K562 (cell line): Measurements from ENCODE around the gene LTBP2. TPM values are rescaled to one million over a fixed set of nuclear protein-coding genes. Genes with fewer than 3 reads are reported as not detected.

Experiments used
- ATAC-seq: fragments of 200-7000 bp; cut with Tn5 transposase; 3 replicates; pipeline ENCODE4 v1.9.1; 2020; ENCODE audit warnings: moderate library complexity
- BruUV-seq: library from RNA; stranded (reverse); fragments of 400-500 nt; replicated peaks from 2 replicates; lab custom pipeline; 2021; lab: Mats Ljungman, UMichigan
- CTCF ChIA-PET: fragments of 300-600 bp; formaldehyde crosslinking; extraction: SDS; loops from one replicate; lab custom pipeline; 2021; ENCODE audit warnings: low intra/inter-chr PET ratio; lab: Yijun Ruan, JAX
- POLR2A ChIA-PET: fragments of 300-600, 350-650 bp; sonication (Branson Sonifier 250); formaldehyde crosslinking; extraction: SDS; loops from one replicate; lab custom pipeline; 2021; ENCODE audit warnings: antibody characterized with exemption, inconsistent platforms; lab: Yijun Ruan, JAX
- DNase-seq, 4 experiments: peaks; one replicate each; pipeline versions ENCODE4 v3.0.0 to v3.0.0-alpha.2; 2011 to 2018; ENCODE audit warnings: low spot score in 3 of 4, mixed read lengths in 3 of 4; ENCODE audit errors: extremely low read depth in 1 of 4
- FAIRE-seq: peaks from 2 replicates; lab custom pipeline; 2011; peaks lifted over from hg19 to GRCh38; lab: Jason Lieb, UNC
- H2AFZ ChIP-seq: 2 replicates; pipeline ENCODE4 v1.6.0; 2011; ENCODE audit warnings: low read depth, low read length, control low read depth, inconsistent platforms
- H3K27ac ChIP-seq: fragments of 200-600 bp; 3 replicates; pipeline ENCODE4 v1.8.0; 2011; ENCODE audit warnings: low read depth, mild to moderate bottlenecking, control low read depth, inconsistent platforms, low read length, moderate library complexity, mixed read lengths; ENCODE audit errors: extremely low read depth
- H3K27me3 ChIP-seq, 2 experiments: fragments of 300-600 bp in 1 of 2; 2 replicates in 1 of 2; 3 replicates in 1 of 2; pipeline versions ENCODE4 v1.6.0 to v1.8.0; 2011; ENCODE audit warnings: inconsistent platforms in 2 of 2, low read length in 2 of 2, mild to moderate bottlenecking in 1 of 2, mixed read lengths in 1 of 2, moderate library complexity in 1 of 2; ENCODE audit not compliant: control insufficient read depth in 2 of 2, insufficient read depth in 2 of 2
- H3K36me3 ChIP-seq: fragments of 300-600 bp; 3 replicates; pipeline ENCODE4 v1.8.0; 2011; ENCODE audit warnings: mild to moderate bottlenecking, low read length, inconsistent platforms; ENCODE audit not compliant: control insufficient read depth, insufficient read depth
- H3K4me1 ChIP-seq, 2 experiments: fragments of 200-600 bp in 1 of 2; replicated peaks in 1 of 2; 2 replicates in 1 of 2; 3 replicates in 1 of 2; pipeline versions ENCODE4 v1.5.1 to v1.8.0; 2011; ENCODE audit warnings: inconsistent platforms in 2 of 2, low read length in 2 of 2, mild to moderate bottlenecking in 1 of 2, mixed read lengths in 1 of 2, moderate library complexity in 1 of 2; ENCODE audit not compliant: control insufficient read depth in 2 of 2, insufficient read depth in 2 of 2
- H3K4me2 ChIP-seq: 2 replicates; pipeline ENCODE4 v1.6.1; 2011; ENCODE audit warnings: low read length, control low read depth, inconsistent platforms, mixed read lengths; ENCODE audit not compliant: insufficient read depth
- H3K4me3 ChIP-seq: fragments of 200-600 bp; sonication (generic), shearing (Covaris generic); 2 replicates; pipeline ENCODE4 v1.5.1; 2016; ENCODE audit warnings: control low read depth, inconsistent platforms
- H3K79me2 ChIP-seq: fragments of 200-600 bp; 3 replicates; pipeline ENCODE4 v1.8.0; 2011; ENCODE audit warnings: low read length, inconsistent platforms; ENCODE audit not compliant: control insufficient read depth, insufficient read depth
- H3K9ac ChIP-seq, 2 experiments: 2 replicates each; pipeline versions ENCODE4 v1.6.0 to v1.6.1; 2011; ENCODE audit warnings: low read depth in 2 of 2, low read length in 2 of 2, control low read depth in 1 of 2, inconsistent platforms in 1 of 2, mild to moderate bottlenecking in 1 of 2, mixed read lengths in 1 of 2; ENCODE audit not compliant: insufficient read depth in 1 of 2
- H3K9me1 ChIP-seq: one replicate; pipeline ENCODE4 v1.6.0; 2011; ENCODE audit warnings: inconsistent platforms, mild to moderate bottlenecking, low read length, moderate library complexity; ENCODE audit not compliant: control insufficient read depth, insufficient read depth
- H3K9me3 ChIP-seq: replicated peaks from 2 replicates; pipeline ENCODE4 v1.5.1; 2011; ENCODE audit warnings: low read depth, low read length, inconsistent platforms; ENCODE audit not compliant: control insufficient read depth, insufficient read depth
- H4K20me1 ChIP-seq: replicated peaks from 2 replicates; pipeline ENCODE4 v1.6.1; 2011; ENCODE audit warnings: low read length, inconsistent platforms, mixed read lengths; ENCODE audit not compliant: control insufficient read depth, insufficient read depth
- CREB5 ChIP-seq: fragments of 250-450 bp; sonication (Bioruptor Pico); IDR thresholded peaks from 2 replicates; pipeline ENCODE4 v1.5.0; 2020; ENCODE audit warnings: mild to moderate bottlenecking
- CTCF ChIP-seq, 3 experiments: IDR thresholded peaks in 2 of 3; conservative IDR thresholded peaks in 1 of 3; 2 replicates each; pipeline ENCODE4 v1.5.1; 2011 to 2012; ENCODE audit warnings: low read length in 3 of 3, mild to moderate bottlenecking in 3 of 3, control low read depth in 2 of 3, improper control_type of control experiment in 1 of 3, inconsistent platforms in 1 of 3, low read depth in 1 of 3, mixed read lengths in 1 of 3, moderate library complexity in 1 of 3; ENCODE audit not compliant: insufficient read depth in 2 of 3
- FOXJ2 ChIP-seq: fragments of 200-800 bp; sonication (Bioruptor generic); IDR thresholded peaks from 2 replicates; pipeline ENCODE4 v1.6.1; 2016; ENCODE audit warnings: missing genetic modification characterization, missing compliant biosample characterization
- HNRNPK ChIP-seq: fragments of 200-400 bp; formaldehyde crosslinking; IDR thresholded peaks from one replicate; pipeline ENCODE4 v1.6.1; 2018; ENCODE audit warnings: mild to moderate bottlenecking, low read depth, low read length; ENCODE audit not compliant: poor library complexity, severe bottlenecking
- NFATC3 ChIP-seq: fragments of 450-650 bp; IDR thresholded peaks from 2 replicates; pipeline ENCODE4 v1.6.1; 2017; ENCODE audit warnings: mild to moderate bottlenecking
- NFIC ChIP-seq: fragments of 450-650 bp; IDR thresholded peaks from 2 replicates; pipeline ENCODE4 v1.6.1; 2017; ENCODE audit warnings: mild to moderate bottlenecking, inconsistent platforms
- ZBTB43 ChIP-seq: sonication (generic); formaldehyde crosslinking; IDR thresholded peaks from 2 replicates; pipeline ENCODE4 v1.8.0; 2023; ENCODE audit warnings: mild to moderate bottlenecking, missing genetic modification reagents
- ZFP36 ChIP-seq: fragments of 150-350 bp; IDR thresholded peaks from 2 replicates; pipeline ENCODE4 v1.6.1; 2018; ENCODE audit warnings: low read length, low read depth; ENCODE audit not compliant: partially characterized antibody
- WGBS: fragments of 100-300 bp; shearing (Covaris generic); methylation state at CpG from one replicate; pipeline ENCODE4 v1.1.6; 2016; ENCODE audit warnings: low coverage, mixed read lengths; ENCODE audit not compliant: insufficient coverage; ENCODE audit errors: missing lambda C conversion rate; 5-methylcytosine and 5-hydroxymethylcytosine counted together
- in situ Hi-C: fragments of 300-500 bp; cut with MboI; formaldehyde crosslinking; loops from 4 replicates; pipeline ENCODE4 v1.15.0; 2018; ENCODE audit warnings: inconsistent platforms, mixed read lengths
- intact Hi-C: fragments of 100-400 bp; cut with micrococcal nuclease; formaldehyde crosslinking; loops from 2 replicates; pipeline ENCODE4 v1.14.2; 2022
- polyA plus RNA-seq, 8 experiments: library from polyadenylated mRNA; depleted of rRNA in 4 of 8; stranded (reverse) in 5 of 8; unstranded in 3 of 8; fragments of >200 nt; fragmentation: Nextera tagmentation in 2 of 8; fragmentation: Illumina TruSeq in 1 of 8; extraction: Ambion mirVana in 2 of 8; extraction: Trizol in 1 of 8; gene quantifications; 2 replicates each; pipeline versions ENCODE4 v1.2.1 to v1.2.3, GENCODE V29; 2011 to 2014; ENCODE audit warnings: inconsistent platforms in 1 of 8, missing spikeins in 1 of 8
- total RNA-seq, 7 experiments: library from RNA; depleted of rRNA in 6 of 7; stranded (reverse); fragments of >200 nt in 6 of 7; fragmentation: Illumina TruSeq in 2 of 7; extraction: Trizol in 2 of 7; gene quantifications; 2 replicates each; pipeline versions ENCODE4 v1.2.1 to v1.2.3, GENCODE V29; 2011 to 2021; ENCODE audit warnings: low replicate concordance in 1 of 7

Gene LTBP2
- total and polyA plus RNA-seq, 9 of the 15 experiments (the other 6 are each of a cell fraction or from before 2014, with no cell fraction given) = under 0.01 to 0.18 (median 0.03) TPM; not detected in 3

GRCh38 chr14:74583689-74584434 lies 28.2 kb downstream of the LTBP2 start:
- no peak overlapping the region for H3K27ac ChIP-seq
- H3K9ac ChIP-seq = no peak overlapping the region
- no peak for TF ChIP-seq NFATC3
- H3K79me2 ChIP-seq = no peaks in the 10 kb centered on the region
- no TSS peak for BruUV-seq
- POLR2A ChIA-PET = interaction anchor here (0.6 to 1.0 kb wide), 4 partner anchors 10 to 255 kb away, joined by 3 to 5 read pairs (median 4); no protein-coding TSS in a partner anchor
- H3K4me1 ChIP-seq = no peaks in the 10 kb centered on the region; a peak in 1 of 5 replicates
- CTCF ChIA-PET = no interaction called here
- FAIRE-seq (no peak), ATAC-seq (no peak), DNase-seq (no peak)
- H3K9me3 ChIP-seq = no peaks in the 10 kb centered on the region
- no peaks in the 10 kb centered on the region for H3K9me1 ChIP-seq
- H3K4me3 ChIP-seq = no peak overlapping the region
- H4K20me1 ChIP-seq = no peaks in the 10 kb centered on the region
- WGBS = 0% methylated on average over 6 of the region's 6 CpGs
- intact Hi-C loops = no loop called here
- H3K36me3 ChIP-seq = no peaks in the 10 kb centered on the region
- no peak overlapping the region for H3K4me2 ChIP-seq
- H3K27me3 ChIP-seq = peaks cover 17 to 52% of the 10 kb centered on the region in 2 experiments; a peak in 4 of 5 replicates
- H2AFZ ChIP-seq = no peak overlapping the region
- in situ Hi-C loops = no loop called here

- no peaks in the 10 kb centered on the region for H3K79me2 ChIP-seq
- no peak overlapping the region for H3K27ac ChIP-seq
- H3K4me3 ChIP-seq = no peak overlapping the region
- intact Hi-C loops (no loop called here), in situ Hi-C loops (no loop called here)
- CTCF ChIA-PET = no interaction called here
- no peaks in the 10 kb centered on the region for H3K9me1 ChIP-seq
- peaks cover 17 to 44% of the 10 kb centered on the region in 2 experiments; a peak in 4 of 5 replicates for H3K27me3 ChIP-seq
- H4K20me1 ChIP-seq = no peaks in the 10 kb centered on the region
- no peaks in the 10 kb centered on the region; a peak in 1 of 5 replicates for H3K4me1 ChIP-seq
- BruUV-seq = no TSS peak
- no peak overlapping the region for H3K9ac ChIP-seq
- no peak for ATAC-seq
- H2AFZ ChIP-seq = no peak overlapping the region
- WGBS = 0% methylated on average over 1 of the region's 1 CpG
- DNase-seq = no peak
- no peak for FAIRE-seq
- no peaks in the 10 kb centered on the region for H3K36me3 ChIP-seq
- no peaks in the 10 kb centered on the region for H3K9me3 ChIP-seq
- POLR2A ChIA-PET = interaction anchor here (0.6 to 1.0 kb wide), 3 partner anchors 11 to 254 kb away, joined by 3 to 4 read pairs (median 3); no protein-coding TSS in a partner anchor
- H3K4me2 ChIP-seq = no peak overlapping the region
- TF ChIP-seq FOXJ2 (tag) (no peak), CREB5 (CRISPR knock-in tag) (no peak), ZFP36 (no peak), ZBTB43 (CRISPR knock-in tag) (no peak), CTCF (IDR thresholded peaks at IDR 0.05 in 2 of 3, conservative IDR thresholded peaks at IDR 0.05 in 1 of 3; ENCODE audit: insufficient read depth in 2 of 3, low read depth in 1 of 3, low read length in 3 of 3) (no peak), HNRNPK (no peak), NFIC (no peak)
These were observed 29.0 kb downstream of the LTBP2 start for GRCh38 chr14:74582910-74583581.
